Duodenal mucosa (tissue), 2 donors: ENCODE measurements around the gene AGO3.

ENCODE experiments used
- H3K27ac ChIP-seq: one replicate; pipeline ENCODE4 v1.7.0; 2013; ENCODE audit warnings: low read depth, low read length
- H3K27me3 ChIP-seq, 2 donors: one replicate each; pipeline ENCODE4 v1.7.0; 2013; ENCODE audit warnings: low read length in 2 of 2, control low read depth in 1 of 2; ENCODE audit not compliant: insufficient read depth in 2 of 2, control insufficient read depth in 1 of 2
- H3K36me3 ChIP-seq, 2 donors: one replicate each; pipeline ENCODE4 v1.7.0; 2013; ENCODE audit warnings: low read length in 2 of 2, control low read depth in 1 of 2; ENCODE audit not compliant: insufficient read depth in 2 of 2, control insufficient read depth in 1 of 2
- H3K4me1 ChIP-seq, 2 donors: one replicate each; pipeline ENCODE4 v1.7.0; 2013; ENCODE audit warnings: low read length in 2 of 2, control low read depth in 1 of 2; ENCODE audit not compliant: insufficient read depth in 2 of 2, control insufficient read depth in 1 of 2
- H3K4me3 ChIP-seq, 2 donors: one replicate each; pipeline ENCODE4 v1.7.0; 2013; ENCODE audit warnings: low read length in 2 of 2, low read depth in 1 of 2
- H3K9ac ChIP-seq, 2 donors: one replicate each; pipeline ENCODE4 v1.7.0; 2013; ENCODE audit warnings: low read length in 2 of 2, low read depth in 1 of 2
- H3K9me3 ChIP-seq, 2 donors: one replicate each; pipeline ENCODE4 v1.7.0; 2013; ENCODE audit warnings: low read length in 2 of 2, control low read depth in 1 of 2; ENCODE audit not compliant: control insufficient read depth in 1 of 2

AGO3 gene

GRCh38 chr1:36027766-36028165 is 96.9 kb downstream of the AGO3 start:
- Histone ChIP-seq H3K27ac (no peak overlapping the region), H3K4me3 (no peak overlapping the region), H3K27me3 (no peaks in the 10 kb centered on the region), H3K9me3 (no peaks in the 10 kb centered on the region), H3K36me3 (peaks cover 9 to 23% of the 10 kb centered on the region in 2 donors), H3K4me1 (no peaks in the 10 kb centered on the region), H3K9ac (no peak overlapping the region)

GRCh38 chr1:36031441-36031840 is 100.5 kb downstream of the AGO3 start:
- no peak overlapping the region for H3K4me3 ChIP-seq
- peaks cover 9 to 27% of the 10 kb centered on the region in 2 donors for H3K36me3 ChIP-seq
- no peak overlapping the region for H3K27ac ChIP-seq
- H3K27me3 ChIP-seq: no peaks in the 10 kb centered on the region
- no peaks in the 10 kb centered on the region for H3K9me3 ChIP-seq
- H3K9ac ChIP-seq: no peak overlapping the region
- H3K4me1 ChIP-seq: no peaks in the 10 kb centered on the region

GRCh38 chr1:36034692-36035091 is 103.8 kb downstream of the AGO3 start:
- Histone ChIP-seq H3K27ac (no peak overlapping the region), H3K9me3 (no peaks in the 10 kb centered on the region), H3K4me3 (no peak overlapping the region), H3K27me3 (no peaks in the 10 kb centered on the region), H3K9ac (no peak overlapping the region), H3K36me3 (peaks cover 4 to 13% of the 10 kb centered on the region in 2 donors), H3K4me1 (no peaks in the 10 kb centered on the region)

- Histone ChIP-seq H3K4me1 (no peaks in the 10 kb centered on the region), H3K36me3 (peaks cover 4 to 18% of the 10 kb centered on the region in 2 donors), H3K27ac (no peak overlapping the region), H3K4me3 (no peak overlapping the region), H3K9me3 (no peaks in the 10 kb centered on the region), H3K9ac (no peak overlapping the region), H3K27me3 (no peaks in the 10 kb centered on the region)
These were observed 104.2 kb downstream of the AGO3 start for GRCh38 chr1:36035154-36035553.

- H3K9me3 ChIP-seq: no peaks in the 10 kb centered on the region
- H3K27me3 ChIP-seq: no peaks in the 10 kb centered on the region
- H3K4me1 ChIP-seq: no peaks in the 10 kb centered on the region
- peaks cover 7 to 41% of the 10 kb centered on the region in 2 donors for H3K36me3 ChIP-seq
- no peak overlapping the region for H3K4me3 ChIP-seq
- no peak overlapping the region for H3K9ac ChIP-seq
- H3K27ac ChIP-seq: no peak overlapping the region
These were observed 109.3 kb downstream of the AGO3 start for GRCh38 chr1:36040238-36040637.

- H3K9me3 ChIP-seq: no peaks in the 10 kb centered on the region
- H3K27ac ChIP-seq: no peak overlapping the region
- no peak overlapping the region for H3K9ac ChIP-seq
- H3K36me3 ChIP-seq: peaks cover 3 to 10% of the 10 kb centered on the region in 2 donors
- no peaks in the 10 kb centered on the region for H3K4me1 ChIP-seq
- H3K27me3 ChIP-seq: no peaks in the 10 kb centered on the region
- no peak overlapping the region for H3K4me3 ChIP-seq
These were observed 120.9 kb downstream of the AGO3 start for GRCh38 chr1:36051821-36052220.

GRCh38 chr1:36053978-36054377 is 123.1 kb downstream of the AGO3 start:
- no peaks in the 10 kb centered on the region for H3K27me3 ChIP-seq
- no peaks in the 10 kb centered on the region for H3K9me3 ChIP-seq
- no peak overlapping the region for H3K4me3 ChIP-seq
- no peak overlapping the region for H3K9ac ChIP-seq
- no peaks in the 10 kb centered on the region for H3K4me1 ChIP-seq
- H3K27ac ChIP-seq: no peak overlapping the region
- H3K36me3 ChIP-seq: peaks cover 3 to 6% of the 10 kb centered on the region in 2 donors

GRCh38 chr1:36055706-36056105 is 124.8 kb downstream of the AGO3 start:
- Histone ChIP-seq H3K9ac (no peak overlapping the region), H3K4me3 (no peak overlapping the region), H3K4me1 (no peaks in the 10 kb centered on the region), H3K27me3 (no peaks in the 10 kb centered on the region), H3K36me3 (peaks cover 3 to 6% of the 10 kb centered on the region in 2 donors), H3K27ac (no peak overlapping the region), H3K9me3 (no peaks in the 10 kb centered on the region)

- no peaks in the 10 kb centered on the region for H3K9me3 ChIP-seq
- no peak overlapping the region for H3K4me3 ChIP-seq
- H3K9ac ChIP-seq: no peak overlapping the region
- no peaks in the 10 kb centered on the region for H3K27me3 ChIP-seq
- no peaks in the 10 kb centered on the region for H3K36me3 ChIP-seq
- H3K4me1 ChIP-seq: no peaks in the 10 kb centered on the region
- H3K27ac ChIP-seq: no peak overlapping the region
These were observed 131.4 kb downstream of the AGO3 start for GRCh38 chr1:36062315-36062714.

GRCh38 chr1:36067871-36068270 is 137.0 kb downstream of the AGO3 start:
- Histone ChIP-seq H3K9ac (no peak overlapping the region), H3K36me3 (no peaks in the 10 kb centered on the region), H3K4me1 (no peaks in the 10 kb centered on the region), H3K4me3 (no peak overlapping the region), H3K27me3 (no peaks in the 10 kb centered on the region), H3K9me3 (no peaks in the 10 kb centered on the region), H3K27ac (no peak overlapping the region)

GRCh38 chr1:36068866-36069265 is 138.0 kb downstream of the AGO3 start:
- Histone ChIP-seq H3K4me3 (no peak overlapping the region), H3K27ac (no peak overlapping the region)

More at GRCh38 chr1:36068866-36069265, 138.0 kb downstream of the AGO3 start:
- H3K36me3 ChIP-seq: no peaks in the 10 kb centered on the region
- H3K9ac ChIP-seq: no peak overlapping the region
- no peaks in the 10 kb centered on the region for H3K27me3 ChIP-seq
- no peaks in the 10 kb centered on the region for H3K4me1 ChIP-seq
- no peaks in the 10 kb centered on the region for H3K9me3 ChIP-seq
